IPS-18c (cell line): ENCODE data around the gene CNP.

Experiments
- H3K4me3 ChIP-seq: 2 replicates; pipeline ENCODE4 v1.7.0; 2013; ENCODE audit warnings: low read depth, mild to moderate bottlenecking, low read length, moderate library complexity; ENCODE audit not compliant: insufficient read depth
- H3K9me3 ChIP-seq: one replicate; pipeline ENCODE4 v1.6.1; 2013; ENCODE audit warnings: mild to moderate bottlenecking, low read length, moderate library complexity; ENCODE audit not compliant: control insufficient read depth, insufficient read depth

The CNP gene

GRCh38 chr17:41937970-41938954 is 28.3 kb upstream of the CNP start:
- Histone ChIP-seq H3K9me3 (no peaks in the 10 kb centered on the region), H3K4me3 (no peak overlapping the region)

GRCh38 chr17:41939044-41939692 is 27.4 kb upstream of the CNP start:
- Histone ChIP-seq H3K4me3 (no peak overlapping the region), H3K9me3 (no peaks in the 10 kb centered on the region)

- no peak overlapping the region for H3K4me3 ChIP-seq
Observed at GRCh38 chr17:41939693-41940090, 26.9 kb upstream of the CNP start.

GRCh38 chr17:41941168-41941567 is 25.4 kb upstream of the CNP start:
- Histone ChIP-seq H3K9me3 (no peaks in the 10 kb centered on the region), H3K4me3 (no peak overlapping the region)

More at GRCh38 chr17:41939693-41940090, 26.9 kb upstream of the CNP start:
- H3K9me3 ChIP-seq = no peaks in the 10 kb centered on the region

GRCh38 chr17:41942626-41943373 is 23.8 kb upstream of the CNP start:
- no peaks in the 10 kb centered on the region for H3K9me3 ChIP-seq
- no peak overlapping the region for H3K4me3 ChIP-seq

- no peak overlapping the region for H3K4me3 ChIP-seq
- no peaks in the 10 kb centered on the region for H3K9me3 ChIP-seq
Observed at GRCh38 chr17:41943492-41943891, 23.1 kb upstream of the CNP start.

- no peaks in the 10 kb centered on the region for H3K9me3 ChIP-seq
- H3K4me3 ChIP-seq = no peak overlapping the region
Observed at GRCh38 chr17:41944943-41945342, 21.7 kb upstream of the CNP start.

GRCh38 chr17:41948762-41949460 is 17.7 kb upstream of the CNP start:
- Histone ChIP-seq H3K9me3 (no peaks in the 10 kb centered on the region), H3K4me3 (no peak overlapping the region)

GRCh38 chr17:41956522-41956921 is 10.1 kb upstream of the CNP start:
- Histone ChIP-seq H3K9me3 (no peaks in the 10 kb centered on the region), H3K4me3 (no peak overlapping the region)

- Histone ChIP-seq H3K9me3 (no peaks in the 10 kb centered on the region), H3K4me3 (no peak overlapping the region)
Observed at GRCh38 chr17:41957031-41957868, 9.3 kb upstream of the CNP start.

GRCh38 chr17:41957869-41958439 is 8.6 kb upstream of the CNP start:
- Histone ChIP-seq H3K9me3 (no peaks in the 10 kb centered on the region), H3K4me3 (no peak overlapping the region)

GRCh38 chr17:41959030-41959335 is 7.6 kb upstream of the CNP start:
- H3K9me3 ChIP-seq = no peaks in the 10 kb centered on the region

GRCh38 chr17:41959336-41960095 is 7.1 kb upstream of the CNP start:
- Histone ChIP-seq H3K9me3 (no peaks in the 10 kb centered on the region), H3K4me3 (no peak overlapping the region)

More at GRCh38 chr17:41959030-41959335, 7.6 kb upstream of the CNP start:
- H3K4me3 ChIP-seq = no peak overlapping the region; the same call in 1 of the 2 replicates

- H3K9me3 ChIP-seq = no peaks in the 10 kb centered on the region
- H3K4me3 ChIP-seq = no peak overlapping the region
Observed at GRCh38 chr17:41962111-41962510, 4.5 kb upstream of the CNP start.

GRCh38 chr17:41962768-41963434 is 3.7 kb upstream of the CNP start:
- Histone ChIP-seq H3K9me3 (no peaks in the 10 kb centered on the region), H3K4me3 (no peak overlapping the region)
